HG03432 (cell line): ENCODE measurements around the gene KIF9.
"Not testable (repeated sequence)": the region's sequence is repeated elsewhere in the genome, so short reads cannot be mapped to it uniquely, and the experiment has no call there.

Source experiments
- ATAC-seq: cut with Tn5 transposase; IDR thresholded peaks from one replicate; pipeline ENCODE4 v1.9.1; 2021; ENCODE audit warnings: mild to moderate bottlenecking, moderate library complexity; ENCODE audit not compliant: unreplicated experiment

KIF9 gene

DNA sequence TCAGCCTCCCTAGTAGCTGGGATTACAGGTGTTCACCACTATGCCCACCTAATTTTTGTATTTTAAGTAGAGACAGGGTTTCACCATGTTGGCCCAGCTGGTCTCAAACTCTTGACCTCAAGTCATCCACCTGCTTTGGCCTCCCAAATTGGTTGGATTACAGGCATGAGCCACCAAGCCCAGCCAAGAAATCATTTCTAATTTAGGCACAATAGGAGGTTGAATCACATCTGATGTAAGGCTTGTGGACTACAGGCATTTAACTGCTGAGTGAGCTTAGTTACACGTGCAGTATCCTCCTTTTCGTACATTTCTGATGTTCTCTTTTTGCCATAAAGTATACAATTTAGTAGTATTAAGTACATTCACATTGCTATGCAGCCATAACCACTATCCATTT lies 87.6 kb downstream of the KIF9 start:
- ATAC-seq, result no peak

- no peak for ATAC-seq
Measured at GRCh38 chr3:47193871-47194859, 88.4 kb downstream of the KIF9 start.

- no peak for ATAC-seq
Measured at GRCh38 chr3:47186285-47186684, 96.3 kb downstream of the KIF9 start.

- not testable (repeated sequence) for ATAC-seq
Measured at GRCh38 chr3:47181685-47182084, 100.9 kb downstream of the KIF9 start.

DNA sequence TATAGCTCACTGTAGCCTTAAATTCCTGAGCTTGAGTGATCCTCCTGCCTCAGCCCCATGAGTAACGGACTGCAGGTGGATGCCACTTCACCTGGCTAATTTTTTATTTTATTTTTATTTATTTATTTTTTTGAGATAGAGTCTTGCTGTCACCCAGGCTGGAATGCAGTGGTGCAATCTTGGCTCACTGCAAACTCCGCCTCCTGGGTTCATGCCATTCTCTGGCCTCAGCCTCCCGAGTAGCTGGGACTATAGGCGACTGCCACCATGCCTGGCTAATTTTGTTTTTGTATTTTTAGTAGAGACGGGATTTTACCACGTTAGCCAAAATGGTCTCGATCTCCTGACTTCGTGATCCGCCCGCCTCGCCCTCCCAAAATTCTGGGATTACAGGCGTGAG lies 102.6 kb downstream of the KIF9 start:
- ATAC-seq, result not testable (repeated sequence)
